DOHH2 (cell line): ENCODE measurements around the gene KCNIP1.

ENCODE experiments used
- H3F3A ChIP-seq: fragments of 200-600 bp; sonication (generic), shearing (Covaris generic); 2 replicates; pipeline ENCODE4 v1.6.0; 2016; ENCODE audit warnings: antibody characterized with exemption, mild to moderate bottlenecking; ENCODE audit not compliant: control insufficient read depth, insufficient read depth
- H3K27ac ChIP-seq: fragments of 200-600 bp; sonication (generic); 2 replicates; pipeline ENCODE4 v1.5.1; 2014; ENCODE audit warnings: low read depth, mild to moderate bottlenecking, low read length, moderate library complexity
- H3K27me3 ChIP-seq: fragments of 200-600 bp; sonication (generic); 2 replicates; pipeline ENCODE4 v1.6.1; 2014; ENCODE audit warnings: mild to moderate bottlenecking, low read length, mixed read lengths; ENCODE audit not compliant: control insufficient read depth
- H3K36me3 ChIP-seq: fragments of 200-600 bp; sonication (generic); 2 replicates; pipeline ENCODE4 v1.6.1; 2014; ENCODE audit warnings: mild to moderate bottlenecking, low read length, moderate library complexity, mixed read lengths; ENCODE audit not compliant: control insufficient read depth
- H3K4me1 ChIP-seq: fragments of 200-600 bp; sonication (generic); 2 replicates; pipeline ENCODE4 v1.6.1; 2014; ENCODE audit warnings: mild to moderate bottlenecking, low read length, mixed read lengths; ENCODE audit not compliant: control insufficient read depth
- H3K4me2 ChIP-seq: fragments of 200-600 bp; sonication (generic); 2 replicates; pipeline ENCODE4 v1.6.0; 2014; ENCODE audit warnings: mild to moderate bottlenecking, low read length, moderate library complexity
- H3K4me3 ChIP-seq: fragments of 200-600 bp; sonication (generic); 2 replicates; pipeline ENCODE4 v1.5.1; 2014; ENCODE audit warnings: mild to moderate bottlenecking, low read length, mixed read lengths
- H3K79me2 ChIP-seq: fragments of 200-600 bp; sonication (generic); 2 replicates; pipeline ENCODE4 v1.6.1; 2014; ENCODE audit warnings: mild to moderate bottlenecking, low read length, mixed read lengths; ENCODE audit not compliant: control insufficient read depth
- H3K9me2 ChIP-seq: fragments of 200-600 bp; sonication (generic); replicated peaks from 2 replicates; pipeline ENCODE4 v1.6.1; 2014; ENCODE audit warnings: mild to moderate bottlenecking, low read length, mixed read lengths; ENCODE audit not compliant: control insufficient read depth
- H3K9me3 ChIP-seq: fragments of 200-600 bp; sonication (generic); 2 replicates; pipeline ENCODE4 v1.6.1; 2014; ENCODE audit warnings: antibody characterized with exemption, low read length, mixed read lengths; ENCODE audit not compliant: control insufficient read depth, insufficient read depth
- H4K20me1 ChIP-seq: fragments of 200-600 bp; sonication (generic); 2 replicates; pipeline ENCODE4 v1.6.0; 2014; ENCODE audit warnings: low read depth, mild to moderate bottlenecking, antibody characterized with exemption, low read length, moderate library complexity; ENCODE audit not compliant: control insufficient read depth, insufficient read depth
- EZH2phosphoT487 ChIP-seq: fragments of 200-600 bp; sonication (generic); IDR thresholded peaks from 2 replicates; pipeline ENCODE4 v1.6.1; 2017; ENCODE audit warnings: borderline replicate concordance, mild to moderate bottlenecking, antibody characterized with exemption, low read length, moderate library complexity, mixed read lengths
- TF ChIP-seq, protein P1 (sequence below): fragments of 200-600 bp; sonication (generic); IDR thresholded peaks from one replicate; pipeline ENCODE4 v1.5.1; 2014; ENCODE audit warnings: antibody characterized with exemption, mild to moderate bottlenecking, low read depth, low read length; ENCODE audit not compliant: poor library complexity, severe bottlenecking

KCNIP1 gene

DNA sequence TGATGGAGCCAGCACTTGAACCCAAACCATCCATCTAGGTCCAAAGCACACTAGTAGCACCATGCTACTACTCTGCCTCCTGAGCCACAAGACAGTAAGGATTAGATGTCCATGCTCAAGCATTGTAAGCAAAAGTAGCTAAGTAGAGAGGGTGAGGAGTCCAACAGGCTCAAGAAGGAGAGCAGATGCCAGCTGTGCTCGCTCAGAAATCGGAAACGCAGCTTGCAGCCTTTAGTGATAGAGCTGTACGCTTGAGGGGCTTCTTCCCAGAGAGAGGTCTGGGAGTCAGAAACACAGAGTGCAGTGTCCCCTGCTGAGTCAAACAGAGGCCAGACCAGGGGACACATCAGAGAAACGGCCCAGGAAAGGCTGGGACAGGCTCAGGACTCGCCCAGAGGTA, 247.0 kb downstream of the KCNIP1 start:
- H4K20me1 ChIP-seq, result no peaks in the 10 kb centered on the region
- no peak overlapping the region for H3K4me3 ChIP-seq
- H3F3A ChIP-seq, result no peaks in the 10 kb centered on the region
- no peaks in the 10 kb centered on the region for H3K4me1 ChIP-seq
- H3K4me2 ChIP-seq, result no peak overlapping the region
- no peaks in the 10 kb centered on the region for H3K36me3 ChIP-seq
- no peaks in the 10 kb centered on the region; the same call in 1 of the 2 replicates for H3K27me3 ChIP-seq
- H3K27ac ChIP-seq, result no peak overlapping the region
- H3K79me2 ChIP-seq, result no peaks in the 10 kb centered on the region
- H3K9me2 ChIP-seq, result no peaks in the 10 kb centered on the region
- TF ChIP-seq EZH2phosphoT487, result no peak
- TF ChIP-seq, protein P1, sequence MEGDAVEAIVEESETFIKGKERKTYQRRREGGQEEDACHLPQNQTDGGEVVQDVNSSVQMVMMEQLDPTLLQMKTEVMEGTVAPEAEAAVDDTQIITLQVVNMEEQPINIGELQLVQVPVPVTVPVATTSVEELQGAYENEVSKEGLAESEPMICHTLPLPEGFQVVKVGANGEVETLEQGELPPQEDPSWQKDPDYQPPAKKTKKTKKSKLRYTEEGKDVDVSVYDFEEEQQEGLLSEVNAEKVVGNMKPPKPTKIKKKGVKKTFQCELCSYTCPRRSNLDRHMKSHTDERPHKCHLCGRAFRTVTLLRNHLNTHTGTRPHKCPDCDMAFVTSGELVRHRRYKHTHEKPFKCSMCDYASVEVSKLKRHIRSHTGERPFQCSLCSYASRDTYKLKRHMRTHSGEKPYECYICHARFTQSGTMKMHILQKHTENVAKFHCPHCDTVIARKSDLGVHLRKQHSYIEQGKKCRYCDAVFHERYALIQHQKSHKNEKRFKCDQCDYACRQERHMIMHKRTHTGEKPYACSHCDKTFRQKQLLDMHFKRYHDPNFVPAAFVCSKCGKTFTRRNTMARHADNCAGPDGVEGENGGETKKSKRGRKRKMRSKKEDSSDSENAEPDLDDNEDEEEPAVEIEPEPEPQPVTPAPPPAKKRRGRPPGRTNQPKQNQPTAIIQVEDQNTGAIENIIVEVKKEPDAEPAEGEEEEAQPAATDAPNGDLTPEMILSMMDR, result no peak
- no peaks in the 10 kb centered on the region for H3K9me3 ChIP-seq

DNA sequence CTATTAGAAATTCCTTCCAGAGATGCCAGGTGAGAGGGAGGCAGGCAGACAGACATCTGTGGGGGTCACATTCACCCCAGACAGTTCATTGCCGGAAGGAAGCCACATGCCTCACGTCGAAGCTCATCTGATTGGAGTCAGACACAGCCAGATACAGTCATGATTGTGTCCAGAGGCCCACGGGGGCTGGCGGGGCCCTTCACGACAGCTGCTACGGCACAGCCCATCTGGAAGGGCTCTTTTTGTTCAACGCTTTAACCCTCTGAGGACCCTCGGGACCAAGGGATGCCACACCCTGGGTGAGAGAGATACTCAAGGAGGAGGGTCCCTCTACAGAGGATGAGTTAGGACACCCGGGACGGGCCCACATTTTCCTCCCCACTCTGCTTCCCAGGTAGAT, 247.8 kb downstream of the KCNIP1 start:
- Histone ChIP-seq H4K20me1 (no peaks in the 10 kb centered on the region), H3K36me3 (no peaks in the 10 kb centered on the region), H3K79me2 (no peaks in the 10 kb centered on the region), H3K4me3 (no peak overlapping the region), H3K27ac (no peak overlapping the region), H3K4me2 (no peak overlapping the region), H3F3A (no peaks in the 10 kb centered on the region), H3K9me3 (no peaks in the 10 kb centered on the region), H3K9me2 (no peaks in the 10 kb centered on the region), H3K4me1 (no peaks in the 10 kb centered on the region), H3K27me3 (no peaks in the 10 kb centered on the region)
- TF ChIP-seq, protein P1, result no peak
- no peak for TF ChIP-seq EZH2phosphoT487

DNA sequence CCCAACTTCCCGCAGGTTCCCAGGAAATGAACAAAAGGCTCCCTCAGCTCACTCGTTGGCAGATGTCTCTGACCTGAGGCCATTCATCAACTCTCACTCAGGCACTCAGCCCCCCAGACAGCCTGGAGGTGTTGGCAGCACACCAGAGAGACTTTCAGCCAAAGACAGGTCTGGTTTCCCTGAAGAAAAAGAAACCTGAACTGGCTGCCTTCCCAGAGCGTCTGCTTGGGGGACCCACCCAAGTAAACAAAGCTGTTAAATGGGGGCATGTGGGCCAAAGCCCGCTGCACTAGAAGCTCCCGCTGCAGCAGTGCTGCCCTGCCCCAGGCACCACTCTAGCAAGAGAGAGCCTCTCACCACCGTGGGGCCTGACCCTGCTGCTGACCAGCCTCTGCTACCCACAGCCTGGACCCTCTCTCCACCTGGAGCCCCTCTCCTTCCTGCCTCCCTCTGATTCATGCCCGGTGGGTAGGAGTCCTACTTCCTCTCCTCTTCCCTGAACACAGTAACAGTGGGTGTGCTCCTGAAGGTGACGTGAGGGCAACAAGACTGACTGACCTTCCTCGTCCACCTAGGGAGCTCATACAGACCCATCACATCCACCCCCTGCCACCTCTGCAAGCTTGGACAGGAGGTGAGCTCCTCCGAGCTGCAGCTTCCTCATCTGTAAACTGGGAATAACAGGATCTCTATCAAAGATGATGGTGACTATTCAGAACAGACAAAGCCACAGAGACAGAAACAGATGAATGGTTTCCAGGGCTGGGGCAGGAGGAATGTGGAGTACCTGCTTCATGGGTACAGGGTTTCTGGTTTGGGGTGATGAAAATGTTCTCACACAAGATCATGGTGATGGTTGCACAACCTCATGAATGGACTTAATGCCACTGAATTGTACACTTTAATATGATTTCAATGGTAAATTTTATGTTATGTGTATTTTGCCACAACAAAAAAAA, 248.7 kb downstream of the KCNIP1 start:
- H3K4me2 ChIP-seq, result no peak overlapping the region
- TF ChIP-seq, protein P1, result no peak
- TF ChIP-seq EZH2phosphoT487, result no peak
- no peaks in the 10 kb centered on the region for H3K79me2 ChIP-seq
- no peaks in the 10 kb centered on the region for H3K9me3 ChIP-seq
- no peaks in the 10 kb centered on the region for H4K20me1 ChIP-seq
- no peaks in the 10 kb centered on the region for H3F3A ChIP-seq
- H3K27ac ChIP-seq, result no peak overlapping the region
- no peaks in the 10 kb centered on the region for H3K4me1 ChIP-seq
- no peak overlapping the region for H3K4me3 ChIP-seq
- H3K27me3 ChIP-seq, result no peaks in the 10 kb centered on the region
- no peaks in the 10 kb centered on the region for H3K9me2 ChIP-seq
- H3K36me3 ChIP-seq, result no peaks in the 10 kb centered on the region
